Calu3 (cell line): Measurements from ENCODE around the gene CFAP77. TPM values are rescaled to one million over a fixed set of nuclear protein-coding genes. Genes with fewer than 3 reads are reported as not detected.
A peak's percentile ranks its signal among the peaks of the same experiment; 100 is the strongest.

Experiments
- BruUV-seq: library from RNA; stranded (reverse); fragments of 400-500 nt; replicated peaks from 2 replicates; lab custom pipeline; 2021; lab: Mats Ljungman, UMichigan
- CTCF ChIA-PET: fragments of 300-600 bp; sonication (Branson Sonifier 250); formaldehyde crosslinking; loops from one replicate; lab custom pipeline; 2022; ENCODE audit warnings: antibody characterized with exemption; lab: Charles Lee
- DNase-seq: peaks from one replicate; pipeline ENCODE4 v3.0.0; 2022
- H3K27ac Mint-ChIP-seq: one replicate; pipeline ENCODE4 v1.8.0; 2022; ENCODE audit warnings: mixed read lengths; ENCODE audit not compliant: unreplicated experiment
- H3K27me3 Mint-ChIP-seq: one replicate; pipeline ENCODE4 v1.8.0; 2022; ENCODE audit warnings: mixed read lengths; ENCODE audit not compliant: unreplicated experiment
- H3K36me3 Mint-ChIP-seq: one replicate; pipeline ENCODE4 v1.8.0; 2022; ENCODE audit warnings: mild to moderate bottlenecking, moderate library complexity, mixed read lengths; ENCODE audit not compliant: insufficient read depth, unreplicated experiment
- H3K4me1 Mint-ChIP-seq: one replicate; pipeline ENCODE4 v1.8.0; 2022; ENCODE audit warnings: mild to moderate bottlenecking, low read depth, mixed read lengths; ENCODE audit not compliant: unreplicated experiment
- H3K4me3 Mint-ChIP-seq: one replicate; pipeline ENCODE4 v1.8.0; 2022; ENCODE audit warnings: mild to moderate bottlenecking, low read depth, moderate library complexity, mixed read lengths; ENCODE audit not compliant: unreplicated experiment
- H3K9me3 Mint-ChIP-seq: one replicate; pipeline ENCODE4 v1.8.0; 2022; ENCODE audit warnings: low read depth, mixed read lengths; ENCODE audit not compliant: unreplicated experiment
- CTCF ChIP-seq: fragments of 200-600 bp; IDR thresholded peaks from one replicate; pipeline ENCODE4 v1.8.0; 2022; ENCODE audit warnings: antibody characterized with exemption; ENCODE audit not compliant: unreplicated experiment
- intact Hi-C: fragments of 100-400 bp; cut with micrococcal nuclease; formaldehyde crosslinking; loops from one replicate; pipeline ENCODE4 v1.10.0; 2022; ENCODE audit not compliant: unreplicated experiment
- total RNA-seq: library from RNA; stranded (reverse); gene quantifications from 2 replicates; pipeline ENCODE4 v1.2.3, GENCODE V29; 2022

The CFAP77 gene
- total RNA-seq, 1 experiment from 2014 or later, result not detected

- TF ChIP-seq CTCF, result peak; percentile 64
- H3K4me3 Mint-ChIP-seq, result peak overlapping the region; percentile 24
- H3K27me3 Mint-ChIP-seq, result no peaks in the 10 kb centered on the region
- DNase-seq, result peak; percentile 59
- intact Hi-C loops, result no loop called here
- BruUV-seq, result no TSS peak
- CTCF ChIA-PET, result interaction anchor here (1.0 to 1.2 kb wide), 2 partner anchors 8 to 11 kb away, joined by 3 read pairs; no protein-coding TSS in a partner anchor
- H3K36me3 Mint-ChIP-seq, result peaks cover 13% of the 10 kb centered on the region
- H3K9me3 Mint-ChIP-seq, result no peaks in the 10 kb centered on the region
- H3K4me1 Mint-ChIP-seq, result peaks cover 37% of the 10 kb centered on the region
- peak overlapping the region; percentile 91 for H3K27ac Mint-ChIP-seq
Measured at GRCh38 chr9:132546148-132547051, 136.4 kb downstream of the CFAP77 start.

- H3K4me3 Mint-ChIP-seq, result peak overlapping the region; percentile 24
- DNase-seq, result no peak
- H3K36me3 Mint-ChIP-seq, result peaks cover 13% of the 10 kb centered on the region
- H3K9me3 Mint-ChIP-seq, result no peaks in the 10 kb centered on the region
- no peaks in the 10 kb centered on the region for H3K27me3 Mint-ChIP-seq
- CTCF ChIA-PET, result no interaction called here
- H3K4me1 Mint-ChIP-seq, result peaks cover 37% of the 10 kb centered on the region
- intact Hi-C loops, result no loop called here
- peak overlapping the region; percentile 91 for H3K27ac Mint-ChIP-seq
- BruUV-seq, result no TSS peak
- TF ChIP-seq CTCF, result no peak
Measured at GRCh38 chr9:132547052-132547431, 137.0 kb downstream of the CFAP77 start.

- no peaks in the 10 kb centered on the region for H3K27me3 Mint-ChIP-seq
- DNase-seq, result no peak
- peaks cover 13% of the 10 kb centered on the region for H3K36me3 Mint-ChIP-seq
- BruUV-seq, result no TSS peak
- H3K4me3 Mint-ChIP-seq, result no peak overlapping the region
- H3K27ac Mint-ChIP-seq, result peak overlapping the region; percentile 91
- H3K9me3 Mint-ChIP-seq, result no peaks in the 10 kb centered on the region
- intact Hi-C loops, result no loop called here
- CTCF ChIA-PET, result interaction anchor here (0.6 kb wide), 1 partner anchor 556 kb away, joined by 3 read pairs; no protein-coding TSS in a partner anchor
- no peak for TF ChIP-seq CTCF
- H3K4me1 Mint-ChIP-seq, result peaks cover 37% of the 10 kb centered on the region
Measured at GRCh38 chr9:132547436-132547835, 137.4 kb downstream of the CFAP77 start.

- H3K9me3 Mint-ChIP-seq, result no peaks in the 10 kb centered on the region
- peaks cover 13% of the 10 kb centered on the region for H3K36me3 Mint-ChIP-seq
- TF ChIP-seq CTCF, result no peak
- intact Hi-C loops, result no loop called here
- BruUV-seq, result no TSS peak
- H3K27me3 Mint-ChIP-seq, result no peaks in the 10 kb centered on the region
- CTCF ChIA-PET, result interaction anchor here (0.6 to 2.0 kb wide), 2 partner anchors 10 to 557 kb away, joined by 3 to 17 read pairs; no protein-coding TSS in a partner anchor
- no peak overlapping the region for H3K4me3 Mint-ChIP-seq
- DNase-seq, result peak; percentile 48
- peak overlapping the region; percentile 91 for H3K27ac Mint-ChIP-seq
- peaks cover 37% of the 10 kb centered on the region for H3K4me1 Mint-ChIP-seq
Measured at GRCh38 chr9:132547976-132548730, 138.1 kb downstream of the CFAP77 start.
